ENCODE measurements around the gene ABLIM3.

- TF ChIP-seq, protein P1, sequence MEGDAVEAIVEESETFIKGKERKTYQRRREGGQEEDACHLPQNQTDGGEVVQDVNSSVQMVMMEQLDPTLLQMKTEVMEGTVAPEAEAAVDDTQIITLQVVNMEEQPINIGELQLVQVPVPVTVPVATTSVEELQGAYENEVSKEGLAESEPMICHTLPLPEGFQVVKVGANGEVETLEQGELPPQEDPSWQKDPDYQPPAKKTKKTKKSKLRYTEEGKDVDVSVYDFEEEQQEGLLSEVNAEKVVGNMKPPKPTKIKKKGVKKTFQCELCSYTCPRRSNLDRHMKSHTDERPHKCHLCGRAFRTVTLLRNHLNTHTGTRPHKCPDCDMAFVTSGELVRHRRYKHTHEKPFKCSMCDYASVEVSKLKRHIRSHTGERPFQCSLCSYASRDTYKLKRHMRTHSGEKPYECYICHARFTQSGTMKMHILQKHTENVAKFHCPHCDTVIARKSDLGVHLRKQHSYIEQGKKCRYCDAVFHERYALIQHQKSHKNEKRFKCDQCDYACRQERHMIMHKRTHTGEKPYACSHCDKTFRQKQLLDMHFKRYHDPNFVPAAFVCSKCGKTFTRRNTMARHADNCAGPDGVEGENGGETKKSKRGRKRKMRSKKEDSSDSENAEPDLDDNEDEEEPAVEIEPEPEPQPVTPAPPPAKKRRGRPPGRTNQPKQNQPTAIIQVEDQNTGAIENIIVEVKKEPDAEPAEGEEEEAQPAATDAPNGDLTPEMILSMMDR (conservative IDR thresholded peaks at IDR 0.05; ENCODE audit: low read length): no peak
- no peak for TF ChIP-seq EZH2phosphoT487 (IDR thresholded peaks at IDR 0.05; ENCODE audit: borderline replicate concordance, low read depth, low read length)
These were observed 156.9 kb downstream of the ABLIM3 start for GRCh38 chr5:149298163-149298562.

Data from OCI-LY7 (cell line).